ENCODE results near the gene WASHC2C.
"Not testable (repeated sequence)": the region's sequence is repeated elsewhere in the genome, so short reads cannot be mapped to it uniquely, and the experiment has no call there.

WASHC2C gene

GRCh38 chr10:45726703-45727420 lies at the start of gene WASHC2C:
WASHC2C (plus strand) TSS chr10:45727266; CDS start chr10:45727318, 52 bp downstream.
- TF ChIP-seq GATA2, GATA3 (IDR thresholded peaks at IDR 0.05; ENCODE audit: low read depth, low read length): not testable (repeated sequence)

GRCh38 chr10:45809837-45810236 lies 82.8 kb downstream of the WASHC2C start:
- TF ChIP-seq GATA2 (IDR thresholded peaks at IDR 0.05; ENCODE audit: low read depth, low read length) (no peak), GATA3 (IDR thresholded peaks at IDR 0.05; ENCODE audit: low read depth, low read length) (no peak)

GRCh38 chr10:45811075-45811474 lies 84.0 kb downstream of the WASHC2C start:
- TF ChIP-seq GATA2 (IDR thresholded peaks at IDR 0.05; ENCODE audit: low read depth, low read length) = no peak
- no peak for TF ChIP-seq GATA3 (IDR thresholded peaks at IDR 0.05; ENCODE audit: low read depth, low read length)

GRCh38 chr10:45817130-45817859 lies 90.2 kb downstream of the WASHC2C start:
- no peak for TF ChIP-seq GATA3 (IDR thresholded peaks at IDR 0.05; ENCODE audit: low read depth, low read length)
- TF ChIP-seq GATA2 (IDR thresholded peaks at IDR 0.05; ENCODE audit: low read depth, low read length) = no peak

- TF ChIP-seq GATA2 (IDR thresholded peaks at IDR 0.05; ENCODE audit: low read depth, low read length) (no peak), GATA3 (IDR thresholded peaks at IDR 0.05; ENCODE audit: low read depth, low read length) (no peak)
These were observed 90.8 kb downstream of the WASHC2C start for GRCh38 chr10:45817912-45818311.

- TF ChIP-seq GATA3 (IDR thresholded peaks at IDR 0.05; ENCODE audit: low read depth, low read length) = no peak
- no peak for TF ChIP-seq GATA2 (IDR thresholded peaks at IDR 0.05; ENCODE audit: low read depth, low read length)
These were observed 92.5 kb downstream of the WASHC2C start for GRCh38 chr10:45819552-45819951.
